ENCODE results near the gene CARMIL1.

The CARMIL1 gene

GRCh38 chr6:25477006-25477590, 197.9 kb downstream of the CARMIL1 start:
- no peak for DNase-seq (ENCODE audit: low spot score)

GRCh38 chr6:25478973-25479372, 199.8 kb downstream of the CARMIL1 start:
- DNase-seq (ENCODE audit: low spot score): no peak

GRCh38 chr6:25481267-25481666, 202.1 kb downstream of the CARMIL1 start:
- no peak for DNase-seq (ENCODE audit: low spot score)

- DNase-seq (ENCODE audit: low spot score): no peak
These were observed 203.8 kb downstream of the CARMIL1 start for GRCh38 chr6:25482996-25483395.

GRCh38 chr6:25483943-25484342, 204.8 kb downstream of the CARMIL1 start:
- no peak for DNase-seq (ENCODE audit: low spot score)

GRCh38 chr6:25484900-25485299, 205.7 kb downstream of the CARMIL1 start:
- DNase-seq (ENCODE audit: low spot score): no peak

- DNase-seq (ENCODE audit: low spot score): no peak
These were observed 206.8 kb downstream of the CARMIL1 start for GRCh38 chr6:25485821-25486534.

GRCh38 chr6:25486550-25486949, 207.4 kb downstream of the CARMIL1 start:
- DNase-seq (ENCODE audit: low spot score): no peak

- DNase-seq (ENCODE audit: low spot score): no peak
These were observed 207.8 kb downstream of the CARMIL1 start for GRCh38 chr6:25487012-25487411.

GRCh38 chr6:25488156-25488555, 209.0 kb downstream of the CARMIL1 start:
- no peak for DNase-seq (ENCODE audit: low spot score)

GRCh38 chr6:25489399-25489798, 210.2 kb downstream of the CARMIL1 start:
- DNase-seq (ENCODE audit: low spot score): no peak

GRCh38 chr6:25490018-25490801, 211.0 kb downstream of the CARMIL1 start:
- peak; percentile 70 for DNase-seq (ENCODE audit: low spot score)

- DNase-seq (ENCODE audit: low spot score): no peak
These were observed 213.8 kb downstream of the CARMIL1 start for GRCh38 chr6:25492951-25493350.

- no peak for DNase-seq (ENCODE audit: low spot score)
These were observed 215.3 kb downstream of the CARMIL1 start for GRCh38 chr6:25494469-25494868.

- no peak for DNase-seq (ENCODE audit: low spot score)
These were observed 218.3 kb downstream of the CARMIL1 start for GRCh38 chr6:25497383-25498040.

- no peak for DNase-seq (ENCODE audit: low spot score)
These were observed 219.3 kb downstream of the CARMIL1 start for GRCh38 chr6:25498505-25498904.

GRCh38 chr6:25499615-25500235, 220.6 kb downstream of the CARMIL1 start:
- no peak for DNase-seq (ENCODE audit: low spot score)

GRCh38 chr6:25503686-25504085, 224.5 kb downstream of the CARMIL1 start:
- no peak for DNase-seq (ENCODE audit: low spot score)

GRCh38 chr6:25504661-25505060, 225.5 kb downstream of the CARMIL1 start:
- no peak for DNase-seq (ENCODE audit: low spot score)

- DNase-seq (ENCODE audit: low spot score): no peak
These were observed 226.8 kb downstream of the CARMIL1 start for GRCh38 chr6:25506020-25506419.

GRCh38 chr6:25508051-25508450, 228.9 kb downstream of the CARMIL1 start:
- no peak for DNase-seq (ENCODE audit: low spot score)

- DNase-seq (ENCODE audit: low spot score): no peak
These were observed 232.2 kb downstream of the CARMIL1 start for GRCh38 chr6:25511376-25511775.

Data from left forelimb (tissue), 1 donor.